ENCODE measurements around the gene LYRM4. TPM values are rescaled to one million over a fixed set of nuclear protein-coding genes. Genes with fewer than 3 reads are reported as not detected.
A peak's percentile ranks its signal among the peaks of the same experiment; 100 is the strongest.

The LYRM4 gene
- total RNA-seq, 2 donors from 2014 or later: 19.1 to 22.5 TPM

GRCh38 chr6:5206920-5207561, 53.7 kb downstream of the LYRM4 start:
- H3K36me3 ChIP-seq: no peaks in the 10 kb centered on the region
- H3K9me3 ChIP-seq: no peaks in the 10 kb centered on the region
- TF ChIP-seq, protein P1, sequence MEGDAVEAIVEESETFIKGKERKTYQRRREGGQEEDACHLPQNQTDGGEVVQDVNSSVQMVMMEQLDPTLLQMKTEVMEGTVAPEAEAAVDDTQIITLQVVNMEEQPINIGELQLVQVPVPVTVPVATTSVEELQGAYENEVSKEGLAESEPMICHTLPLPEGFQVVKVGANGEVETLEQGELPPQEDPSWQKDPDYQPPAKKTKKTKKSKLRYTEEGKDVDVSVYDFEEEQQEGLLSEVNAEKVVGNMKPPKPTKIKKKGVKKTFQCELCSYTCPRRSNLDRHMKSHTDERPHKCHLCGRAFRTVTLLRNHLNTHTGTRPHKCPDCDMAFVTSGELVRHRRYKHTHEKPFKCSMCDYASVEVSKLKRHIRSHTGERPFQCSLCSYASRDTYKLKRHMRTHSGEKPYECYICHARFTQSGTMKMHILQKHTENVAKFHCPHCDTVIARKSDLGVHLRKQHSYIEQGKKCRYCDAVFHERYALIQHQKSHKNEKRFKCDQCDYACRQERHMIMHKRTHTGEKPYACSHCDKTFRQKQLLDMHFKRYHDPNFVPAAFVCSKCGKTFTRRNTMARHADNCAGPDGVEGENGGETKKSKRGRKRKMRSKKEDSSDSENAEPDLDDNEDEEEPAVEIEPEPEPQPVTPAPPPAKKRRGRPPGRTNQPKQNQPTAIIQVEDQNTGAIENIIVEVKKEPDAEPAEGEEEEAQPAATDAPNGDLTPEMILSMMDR (IDR thresholded peaks at IDR 0.05): no peak
- H3K27ac ChIP-seq: peak overlapping the region; percentile 86
- peaks cover 0 to 55% of the 10 kb centered on the region in 2 donors for H3K4me1 ChIP-seq
- no peak for DNase-seq (ENCODE audit: low spot score)
- H3K27me3 ChIP-seq: no peaks in the 10 kb centered on the region
- H3K4me3 ChIP-seq: no peak overlapping the region

DNA sequence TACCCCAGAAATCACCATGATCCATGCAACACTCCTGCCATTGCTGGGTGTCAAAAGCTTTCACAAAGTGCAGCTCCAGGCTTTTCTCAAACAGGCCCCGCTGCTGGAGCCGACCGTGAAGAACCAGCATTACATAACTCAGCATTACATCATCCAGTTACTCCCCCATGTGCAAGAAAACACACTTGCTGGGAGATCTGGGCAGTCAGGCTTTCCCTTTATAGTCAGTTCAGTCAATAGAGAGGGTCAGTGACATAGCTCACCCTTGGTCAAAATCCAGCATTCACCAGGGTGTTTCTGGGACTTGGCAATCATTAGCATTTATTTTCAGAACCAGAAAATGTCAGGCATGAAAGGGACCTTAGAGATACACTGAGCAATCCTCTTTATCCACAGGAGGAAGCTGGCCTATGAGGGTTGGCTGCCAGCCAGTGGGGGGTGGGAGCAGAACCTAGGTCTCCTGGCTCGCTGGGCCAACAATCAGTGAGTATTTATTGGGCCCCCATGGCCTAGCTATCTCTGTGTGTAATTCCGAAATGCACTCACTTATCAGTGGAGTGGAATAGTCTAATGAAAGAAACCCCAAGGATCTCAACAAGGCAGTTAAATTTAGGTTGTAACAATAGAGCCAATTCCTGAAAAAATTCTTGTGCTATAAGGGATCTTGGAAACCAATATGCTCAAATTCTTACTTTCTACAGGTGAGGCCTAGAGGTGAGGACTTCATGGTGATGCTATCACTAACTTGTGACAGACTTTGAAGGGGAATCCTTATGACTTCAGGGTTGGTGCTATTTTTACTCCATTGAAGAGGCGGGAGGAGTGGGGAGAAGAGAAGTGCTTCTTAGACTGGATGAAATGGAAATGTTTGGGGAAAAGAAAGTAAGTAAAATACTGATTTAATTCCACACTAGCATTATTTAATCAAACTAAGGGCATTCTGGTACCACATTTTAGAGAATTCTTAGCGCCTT, 54.6 kb downstream of the LYRM4 start:
- Histone ChIP-seq H3K36me3 (no peaks in the 10 kb centered on the region), H3K27ac (peak overlapping the region; percentile 86), H3K27me3 (no peaks in the 10 kb centered on the region), H3K4me1 (peaks cover 0 to 61% of the 10 kb centered on the region in 2 donors), H3K4me3 (no peak overlapping the region), H3K9me3 (no peaks in the 10 kb centered on the region)
- peak; percentile 86 for DNase-seq (ENCODE audit: low spot score)
- TF ChIP-seq, protein P1 (IDR thresholded peaks at IDR 0.05): no peak

- TF ChIP-seq, protein P1 (IDR thresholded peaks at IDR 0.05): no peak
- H3K4me3 ChIP-seq: no peak overlapping the region
- H3K36me3 ChIP-seq: no peaks in the 10 kb centered on the region
- peaks cover 0 to 72% of the 10 kb centered on the region in 2 donors for H3K4me1 ChIP-seq
- no peaks in the 10 kb centered on the region for H3K9me3 ChIP-seq
- peak overlapping the region; percentile 86 for H3K27ac ChIP-seq
- no peak for DNase-seq (ENCODE audit: low spot score)
- H3K27me3 ChIP-seq: no peaks in the 10 kb centered on the region
These were observed 55.7 kb downstream of the LYRM4 start for GRCh38 chr6:5205035-5205507.

DNA sequence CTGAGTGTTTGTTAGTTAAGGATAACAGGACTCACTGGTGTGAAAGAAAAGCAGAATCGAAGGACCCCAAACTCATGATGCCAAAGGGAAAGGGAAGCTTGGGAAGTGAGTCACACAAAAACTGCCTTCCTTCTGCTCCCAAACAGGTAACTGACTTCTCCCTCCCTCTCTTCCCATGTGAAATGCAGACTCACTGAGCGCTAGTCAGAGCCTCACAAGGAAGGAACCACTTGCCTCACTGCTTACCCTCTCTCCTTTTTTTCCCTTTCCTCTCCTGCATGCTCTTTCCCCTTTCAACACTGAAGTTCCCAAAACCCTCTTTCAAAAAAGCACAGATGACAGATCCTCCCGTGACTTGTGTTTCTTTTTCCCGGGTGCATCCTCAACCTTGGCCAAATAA, 56.4 kb downstream of the LYRM4 start:
- H3K36me3 ChIP-seq: no peaks in the 10 kb centered on the region
- peaks cover 0 to 78% of the 10 kb centered on the region in 2 donors for H3K4me1 ChIP-seq
- H3K9me3 ChIP-seq: no peaks in the 10 kb centered on the region
- TF ChIP-seq, protein P1 (IDR thresholded peaks at IDR 0.05): no peak
- no peak overlapping the region for H3K4me3 ChIP-seq
- DNase-seq (ENCODE audit: low spot score): no peak
- peak overlapping the region; percentile 86 for H3K27ac ChIP-seq
- H3K27me3 ChIP-seq: no peaks in the 10 kb centered on the region

GRCh38 chr6:5203546-5203945, 57.2 kb downstream of the LYRM4 start:
- TF ChIP-seq, protein P1 (IDR thresholded peaks at IDR 0.05): no peak
- Histone ChIP-seq H3K4me3 (no peak overlapping the region), H3K27ac (peak overlapping the region; percentile 86), H3K4me1 (peaks cover 0 to 78% of the 10 kb centered on the region in 2 donors), H3K9me3 (no peaks in the 10 kb centered on the region), H3K27me3 (no peaks in the 10 kb centered on the region), H3K36me3 (no peaks in the 10 kb centered on the region)
- DNase-seq (ENCODE audit: low spot score): no peak
